ENCODE measurements around the gene NAIP.
"Not testable (repeated sequence)": the region's sequence is repeated elsewhere in the genome, so short reads cannot be mapped to it uniquely, and the experiment has no call there.

NAIP gene

DNA sequence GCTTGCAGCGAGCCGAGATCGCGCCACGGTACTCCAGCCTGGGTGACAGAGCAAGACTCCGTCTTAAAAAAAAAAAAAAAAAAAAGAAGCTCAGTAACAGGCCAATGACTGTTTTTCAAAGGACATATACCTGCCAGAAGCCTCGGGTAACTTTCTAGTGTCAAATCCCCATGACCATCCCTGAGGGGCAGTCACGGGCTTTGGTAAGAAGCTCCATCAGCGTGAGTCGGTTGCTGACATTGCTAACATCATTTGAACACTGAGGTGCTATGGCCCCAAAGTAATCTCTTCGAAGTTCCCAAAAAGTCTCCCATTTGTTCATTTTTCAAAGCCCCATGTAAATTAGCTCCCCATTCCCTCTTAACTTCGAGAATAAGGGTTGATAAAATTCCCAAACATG, 11.6 kb downstream of the NAIP start:
- H3K36me3 ChIP-seq (ENCODE audit: control insufficient read depth, insufficient read depth, low read length) = no peaks in the 10 kb centered on the region
- no peaks in the 10 kb centered on the region for H3K4me1 ChIP-seq (ENCODE audit: control insufficient read depth, insufficient read depth, low read length)
- H3K4me3 ChIP-seq (ENCODE audit: insufficient read depth, low read depth, low read length) = no peak overlapping the region
- H3K9me3 ChIP-seq (ENCODE audit: control insufficient read depth, low read length) = no peaks in the 10 kb centered on the region
- no peaks in the 10 kb centered on the region for H3K27me3 ChIP-seq (ENCODE audit: control insufficient read depth, insufficient read depth, low read length, poor library complexity, severe bottlenecking)
- WGBS, 2 experiments = 90 to 92% methylated on average over 12 of the region's 12 CpGs
- H3K27ac ChIP-seq (ENCODE audit: insufficient read depth, low read depth, low read length, poor library complexity, severe bottlenecking) = no peak overlapping the region

DNA sequence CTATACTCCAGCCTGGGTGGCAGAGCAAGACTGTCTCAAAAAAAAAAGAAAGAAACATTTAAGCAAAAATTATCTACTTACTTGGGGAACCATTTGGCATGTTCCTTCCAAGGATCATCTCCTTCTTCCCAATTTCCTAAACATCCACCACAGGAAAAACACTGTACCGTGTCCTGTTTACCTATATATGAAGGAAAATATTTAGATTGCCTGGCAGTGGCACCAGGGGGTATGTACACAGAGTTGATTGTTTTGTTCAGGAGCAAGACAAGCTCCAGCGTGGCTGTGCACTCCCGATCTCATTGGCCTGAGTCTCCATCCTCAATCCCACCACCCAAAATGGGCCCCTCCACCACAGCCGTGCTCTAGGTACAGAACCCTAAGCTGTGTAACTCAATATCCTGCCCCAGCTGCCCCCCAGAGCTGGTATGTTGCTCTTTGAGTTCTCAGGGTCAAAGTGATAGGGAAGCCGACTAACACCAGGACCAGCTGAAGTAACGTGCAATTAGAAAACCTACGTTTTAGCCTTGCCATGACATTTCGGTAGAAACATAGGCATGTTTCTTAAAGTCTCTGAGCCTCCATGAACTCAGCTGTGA, 13.8 kb downstream of the NAIP start:
- no peaks in the 10 kb centered on the region for H3K9me3 ChIP-seq (ENCODE audit: control insufficient read depth, low read length)
- 92 to 94% methylated on average over 7 to 8 of the region's 8 CpGs for WGBS, 2 experiments

DNA sequence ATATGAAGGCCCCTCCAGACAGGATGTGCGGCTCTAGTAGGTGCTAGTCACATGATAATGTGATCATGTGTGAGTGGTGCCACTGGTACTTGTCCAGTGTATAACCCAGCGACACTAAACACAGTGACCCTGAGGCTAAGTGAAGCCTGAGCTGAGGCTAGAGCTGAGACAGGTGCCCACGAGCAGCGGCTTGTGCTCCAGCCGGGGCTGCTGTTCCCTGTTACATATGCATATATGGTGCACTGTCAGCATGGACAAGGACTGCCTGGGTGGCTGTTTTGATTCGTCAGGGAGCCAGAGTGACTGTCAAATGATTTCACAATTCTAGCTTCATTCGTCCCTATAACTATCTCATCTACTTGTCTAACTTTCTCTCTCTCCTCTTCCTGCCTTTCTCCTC, 18.2 kb downstream of the NAIP start:
- H3K9me3 ChIP-seq (ENCODE audit: control insufficient read depth, low read length); H3K4me3 ChIP-seq (ENCODE audit: insufficient read depth, low read depth, low read length); H3K4me1 ChIP-seq (ENCODE audit: control insufficient read depth, insufficient read depth, low read length); H3K27ac ChIP-seq (ENCODE audit: insufficient read depth, low read depth, low read length, poor library complexity, severe bottlenecking); H3K36me3 ChIP-seq (ENCODE audit: control insufficient read depth, insufficient read depth, low read length); H3K27me3 ChIP-seq (ENCODE audit: control insufficient read depth, insufficient read depth, low read length, poor library complexity, severe bottlenecking): not testable (repeated sequence)
- 75 to 86% methylated on average over 2 of the region's 7 CpGs for WGBS, 2 experiments

More for the DNA sequence above, 13.8 kb downstream of the NAIP start:
- no peak overlapping the region for H3K27ac ChIP-seq (ENCODE audit: insufficient read depth, low read depth, low read length, poor library complexity, severe bottlenecking)
- no peak overlapping the region for H3K4me3 ChIP-seq (ENCODE audit: insufficient read depth, low read depth, low read length)
- no peaks in the 10 kb centered on the region for H3K4me1 ChIP-seq (ENCODE audit: control insufficient read depth, insufficient read depth, low read length)
- H3K36me3 ChIP-seq (ENCODE audit: control insufficient read depth, insufficient read depth, low read length) = no peaks in the 10 kb centered on the region
- H3K27me3 ChIP-seq (ENCODE audit: control insufficient read depth, insufficient read depth, low read length, poor library complexity, severe bottlenecking) = no peaks in the 10 kb centered on the region

DNA sequence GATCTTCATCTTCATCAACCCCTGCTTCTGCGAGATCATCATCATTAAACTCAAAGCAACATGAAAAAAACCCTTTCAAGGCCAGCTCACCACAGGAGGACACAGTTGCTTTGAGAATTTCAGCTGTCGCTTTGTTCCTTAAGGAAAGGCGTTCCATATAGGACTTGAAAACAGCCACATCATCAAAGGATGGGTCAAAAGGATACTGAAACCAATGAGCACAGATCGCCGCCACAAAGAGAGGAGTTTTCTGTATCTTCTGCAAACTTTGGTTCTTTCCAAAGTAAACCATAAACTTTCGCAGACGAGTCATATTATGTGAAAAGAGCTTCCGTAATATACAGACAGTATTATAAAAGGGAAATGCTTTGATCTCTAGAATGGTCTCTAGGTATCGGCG, 40.3 kb downstream of the NAIP start:
- H3K4me1 ChIP-seq (ENCODE audit: control insufficient read depth, insufficient read depth, low read length); H3K4me3 ChIP-seq (ENCODE audit: insufficient read depth, low read depth, low read length); H3K27ac ChIP-seq (ENCODE audit: insufficient read depth, low read depth, low read length, poor library complexity, severe bottlenecking); H3K36me3 ChIP-seq (ENCODE audit: control insufficient read depth, insufficient read depth, low read length); H3K27me3 ChIP-seq (ENCODE audit: control insufficient read depth, insufficient read depth, low read length, poor library complexity, severe bottlenecking); H3K9me3 ChIP-seq (ENCODE audit: control insufficient read depth, low read length): not testable (repeated sequence)
- WGBS, 2 experiments = no CpG with 5 or more reads among the region's 10 CpGs

DNA sequence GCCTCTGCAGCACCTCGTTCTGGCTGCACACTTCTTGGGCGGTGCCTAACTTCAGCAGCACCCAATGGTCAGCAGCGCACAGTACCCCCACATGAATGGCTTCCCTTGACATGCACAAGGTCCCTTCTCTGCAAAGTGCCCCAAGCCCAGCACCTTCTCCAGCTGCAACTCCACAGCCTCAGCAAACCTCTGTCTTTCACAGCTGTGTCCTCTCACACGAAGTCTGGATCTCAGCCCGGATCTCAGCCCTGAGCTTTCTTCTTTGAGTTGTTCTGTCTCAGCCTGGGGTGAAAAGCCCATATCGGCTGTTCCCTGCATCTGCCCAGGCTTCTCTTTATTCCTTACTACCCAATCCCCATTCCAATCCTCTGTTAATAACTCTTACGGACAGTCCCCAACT, 57.9 kb downstream of the NAIP start:
- H3K9me3 ChIP-seq (ENCODE audit: control insufficient read depth, low read length); H3K27me3 ChIP-seq (ENCODE audit: control insufficient read depth, insufficient read depth, low read length, poor library complexity, severe bottlenecking): not testable (repeated sequence)
- no CpG with 5 or more reads among the region's 7 CpGs for WGBS, 2 experiments

DNA sequence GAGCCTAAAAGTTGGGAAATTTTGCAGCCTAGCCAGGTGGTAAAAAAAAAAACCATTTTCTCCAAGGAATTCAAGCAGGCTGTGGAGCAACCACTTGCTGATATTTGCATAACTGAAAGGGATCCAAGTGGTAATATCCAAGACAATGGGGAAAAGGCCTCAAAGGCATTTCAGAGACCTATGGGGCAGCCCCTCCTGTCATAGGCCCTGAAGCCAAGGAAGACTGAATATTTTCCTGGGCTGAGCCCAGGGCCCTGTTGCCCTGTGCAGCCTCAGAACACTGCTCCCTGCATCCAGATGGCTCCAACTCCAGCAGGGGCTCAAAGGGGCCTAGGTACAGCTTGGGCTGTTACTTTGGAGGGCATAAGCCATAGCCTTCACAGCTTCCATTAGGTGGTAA, 60.6 kb downstream of the NAIP start:
- H3K4me1 ChIP-seq (ENCODE audit: control insufficient read depth, insufficient read depth, low read length); H3K9me3 ChIP-seq (ENCODE audit: control insufficient read depth, low read length); H3K27ac ChIP-seq (ENCODE audit: insufficient read depth, low read depth, low read length, poor library complexity, severe bottlenecking); H3K27me3 ChIP-seq (ENCODE audit: control insufficient read depth, insufficient read depth, low read length, poor library complexity, severe bottlenecking); H3K4me3 ChIP-seq (ENCODE audit: insufficient read depth, low read depth, low read length); H3K36me3 ChIP-seq (ENCODE audit: control insufficient read depth, insufficient read depth, low read length): not testable (repeated sequence)

More for the DNA sequence above, 57.9 kb downstream of the NAIP start:
- not testable (repeated sequence) for H3K4me3 ChIP-seq (ENCODE audit: insufficient read depth, low read depth, low read length); H3K36me3 ChIP-seq (ENCODE audit: control insufficient read depth, insufficient read depth, low read length); H3K27ac ChIP-seq (ENCODE audit: insufficient read depth, low read depth, low read length, poor library complexity, severe bottlenecking); H3K4me1 ChIP-seq (ENCODE audit: control insufficient read depth, insufficient read depth, low read length)

DNA sequence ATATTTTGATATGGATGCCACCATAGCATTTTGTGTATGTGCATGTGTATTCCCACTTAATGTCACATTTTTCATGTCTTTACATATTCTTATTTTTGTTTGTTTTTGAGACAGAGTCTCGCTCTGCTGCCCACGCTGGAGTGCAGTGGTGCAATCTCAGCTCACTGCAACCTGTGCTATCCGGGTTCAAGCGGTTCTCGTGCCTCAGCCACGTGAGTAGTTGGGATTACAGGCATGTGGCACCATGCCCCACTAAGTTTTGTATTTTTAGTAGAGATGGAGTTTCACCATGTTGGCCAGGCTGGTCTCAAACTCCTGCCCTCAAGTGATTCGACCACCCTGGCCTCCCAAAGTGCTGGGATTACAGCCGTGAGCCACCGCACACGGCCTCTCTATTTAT, 72.1 kb downstream of the NAIP start:
- not testable (repeated sequence) for H3K4me1 ChIP-seq (ENCODE audit: control insufficient read depth, insufficient read depth, low read length); H3K36me3 ChIP-seq (ENCODE audit: control insufficient read depth, insufficient read depth, low read length); H3K27ac ChIP-seq (ENCODE audit: insufficient read depth, low read depth, low read length, poor library complexity, severe bottlenecking); H3K27me3 ChIP-seq (ENCODE audit: control insufficient read depth, insufficient read depth, low read length, poor library complexity, severe bottlenecking); H3K4me3 ChIP-seq (ENCODE audit: insufficient read depth, low read depth, low read length); H3K9me3 ChIP-seq (ENCODE audit: control insufficient read depth, low read length)
- 100% methylated on average over 4 of the region's 10 CpGs; no CpG with 5 or more reads in 1 of the 2 experiments for WGBS, 2 experiments

DNA sequence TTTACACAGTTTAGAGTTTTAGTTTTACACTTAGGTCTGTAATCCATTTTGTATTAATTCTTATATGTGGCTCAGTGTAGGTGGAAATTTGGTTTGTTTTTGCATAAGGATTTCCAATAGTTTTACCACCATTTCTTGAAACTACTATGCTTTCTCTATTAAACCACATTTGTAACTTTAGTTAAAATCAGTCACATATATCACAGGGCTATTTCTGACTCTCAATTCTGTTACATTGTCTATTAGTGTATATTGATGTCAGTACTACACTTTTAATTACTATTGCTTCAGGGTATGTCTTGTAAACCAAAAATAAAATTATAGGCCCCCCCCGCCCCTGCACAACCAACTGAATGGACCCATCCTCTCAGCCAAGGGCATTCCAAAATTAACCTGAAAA, 92.6 kb downstream of the NAIP start:
- H3K9me3 ChIP-seq (ENCODE audit: control insufficient read depth, low read length); H3K27ac ChIP-seq (ENCODE audit: insufficient read depth, low read depth, low read length, poor library complexity, severe bottlenecking); H3K36me3 ChIP-seq (ENCODE audit: control insufficient read depth, insufficient read depth, low read length); H3K27me3 ChIP-seq (ENCODE audit: control insufficient read depth, insufficient read depth, low read length, poor library complexity, severe bottlenecking); H3K4me3 ChIP-seq (ENCODE audit: insufficient read depth, low read depth, low read length); H3K4me1 ChIP-seq (ENCODE audit: control insufficient read depth, insufficient read depth, low read length): not testable (repeated sequence)
- WGBS, 2 experiments = no CpG with 5 or more reads among the region's 1 CpG

DNA sequence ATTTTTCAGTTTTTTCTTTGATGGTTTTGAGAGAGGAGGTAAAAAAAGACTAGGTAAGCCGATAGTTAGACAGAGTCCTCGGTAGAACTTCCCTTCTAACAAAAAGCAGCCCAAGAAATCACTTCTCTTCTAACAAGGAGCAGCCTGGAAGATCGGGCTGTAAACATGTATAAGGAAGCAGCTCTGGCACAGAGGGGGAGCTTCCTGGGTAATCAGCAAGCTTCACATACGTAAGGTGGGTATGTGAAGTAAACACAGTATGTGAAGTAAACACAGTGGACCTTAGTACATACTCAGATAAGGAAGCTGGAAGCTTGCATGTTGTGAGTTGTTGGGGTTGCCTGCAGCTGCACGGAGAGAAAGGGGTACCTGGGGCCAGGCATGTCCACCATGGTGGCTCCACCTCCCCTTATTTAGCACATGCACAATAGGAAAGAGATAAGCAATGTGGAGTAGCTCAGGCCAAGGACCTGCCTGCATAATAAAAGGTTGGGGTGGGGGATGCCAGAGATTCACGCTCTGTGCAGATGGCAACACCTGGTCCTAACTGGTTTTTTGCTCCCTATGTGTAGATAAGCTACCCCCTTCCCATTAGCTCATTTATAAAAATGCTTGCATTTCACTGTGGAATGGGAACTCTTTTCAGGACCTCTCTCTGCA, 93.3 kb downstream of the NAIP start:
- H3K9me3 ChIP-seq (ENCODE audit: control insufficient read depth, low read length); H3K36me3 ChIP-seq (ENCODE audit: control insufficient read depth, insufficient read depth, low read length); H3K27ac ChIP-seq (ENCODE audit: insufficient read depth, low read depth, low read length, poor library complexity, severe bottlenecking); H3K4me1 ChIP-seq (ENCODE audit: control insufficient read depth, insufficient read depth, low read length); H3K27me3 ChIP-seq (ENCODE audit: control insufficient read depth, insufficient read depth, low read length, poor library complexity, severe bottlenecking); H3K4me3 ChIP-seq (ENCODE audit: insufficient read depth, low read depth, low read length): not testable (repeated sequence)
- no CpG with 5 or more reads among the region's 6 CpGs for WGBS, 2 experiments

DNA sequence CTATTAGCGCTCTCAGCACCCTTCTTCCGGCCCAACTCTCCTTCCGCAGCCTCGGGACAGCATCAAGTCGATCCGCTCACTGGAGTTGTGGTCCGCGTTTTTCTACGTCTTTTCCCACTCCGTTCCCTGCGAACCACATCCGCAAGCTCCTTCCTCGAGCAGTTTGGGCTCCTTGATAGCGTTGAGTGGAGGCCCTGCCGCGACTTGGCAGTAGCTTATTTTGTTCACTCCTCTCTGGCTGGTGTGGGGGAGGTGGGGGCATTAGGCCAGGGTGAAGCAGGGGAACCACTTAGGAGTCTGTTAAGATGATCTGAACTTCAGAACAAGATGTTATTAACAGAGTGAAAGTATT, 100.0 kb downstream of the NAIP start:
- H3K27ac ChIP-seq (ENCODE audit: insufficient read depth, low read depth, low read length, poor library complexity, severe bottlenecking); H3K4me3 ChIP-seq (ENCODE audit: insufficient read depth, low read depth, low read length); H3K36me3 ChIP-seq (ENCODE audit: control insufficient read depth, insufficient read depth, low read length); H3K9me3 ChIP-seq (ENCODE audit: control insufficient read depth, low read length); H3K4me1 ChIP-seq (ENCODE audit: control insufficient read depth, insufficient read depth, low read length); H3K27me3 ChIP-seq (ENCODE audit: control insufficient read depth, insufficient read depth, low read length, poor library complexity, severe bottlenecking): not testable (repeated sequence)
- WGBS, 2 experiments = no CpG with 5 or more reads among the region's 16 CpGs

Data from ectodermal cell (in vitro differentiated cells).